Left ventricle myocardium inferior (tissue), 1 donor: ENCODE measurements around the gene SUPT6H. TPM values are rescaled to one million over a fixed set of nuclear protein-coding genes. Genes with fewer than 3 reads are reported as not detected.

ENCODE experiments used
- DNase-seq: peaks from one replicate; pipeline ENCODE4 v3.0.0-alpha.2; 2020
- H3K27ac ChIP-seq: fragments of 200-600 bp; replicated peaks from 2 replicates; pipeline ENCODE4 v1.8.0; 2021
- H3K27me3 ChIP-seq: fragments of 200-600 bp; 2 replicates; pipeline ENCODE4 v1.8.0; 2021; ENCODE audit warnings: low read depth
- H3K36me3 ChIP-seq: fragments of 200-600 bp; 2 replicates; pipeline ENCODE4 v1.8.0; 2021
- H3K4me1 ChIP-seq: fragments of 200-600 bp; 2 replicates; pipeline ENCODE4 v1.8.0; 2021
- H3K4me3 ChIP-seq: fragments of 200-600 bp; 2 replicates; pipeline ENCODE4 v1.8.0; 2021; ENCODE audit warnings: mild to moderate bottlenecking, moderate library complexity
- H3K9me3 ChIP-seq: fragments of 200-600 bp; replicated peaks from 2 replicates; pipeline ENCODE4 v1.8.0; 2021
- CTCF ChIP-seq: fragments of 200-600 bp; IDR thresholded peaks from 2 replicates; pipeline ENCODE4 v1.8.0; 2021; ENCODE audit warnings: antibody characterized with exemption, mild to moderate bottlenecking, borderline replicate concordance
- intact Hi-C: fragments of 100-400 bp; cut with micrococcal nuclease; formaldehyde crosslinking; loops from one replicate; pipeline ENCODE4 v1.11.0; 2022
- total RNA-seq: library from RNA; stranded (reverse); fragmentation: NEBNext Ultra II Directional; extraction: Animal tissue kit (Norgen Biotek cat#: 25700); gene quantifications from one replicate; pipeline ENCODE4 v1.2.1, GENCODE V29; 2021
- donor health status: DM: no; HTN: yes; CAD: no; lungs with severe emphysema.

Gene SUPT6H
- total RNA-seq, 1 donor from 2014 or later = 44.8 TPM

GRCh38 chr17:28706471-28707338, 44.7 kb downstream of the SUPT6H start:
- no peak for DNase-seq
- no peaks in the 10 kb centered on the region for H3K9me3 ChIP-seq
- intact Hi-C loops = no loop called here
- no peak overlapping the region for H3K27ac ChIP-seq
- no peak for TF ChIP-seq CTCF
- H3K27me3 ChIP-seq = no peaks in the 10 kb centered on the region
- peaks cover 18% of the 10 kb centered on the region for H3K36me3 ChIP-seq
- no peak overlapping the region for H3K4me3 ChIP-seq
- peaks cover 14% of the 10 kb centered on the region for H3K4me1 ChIP-seq

- Histone ChIP-seq H3K27me3 (no peaks in the 10 kb centered on the region), H3K4me1 (peaks cover 20% of the 10 kb centered on the region), H3K4me3 (no peak overlapping the region), H3K9me3 (no peaks in the 10 kb centered on the region), H3K36me3 (peaks cover 12% of the 10 kb centered on the region), H3K27ac (no peak overlapping the region)
- intact Hi-C loops = no loop called here
- no peak for DNase-seq
- no peak for TF ChIP-seq CTCF
Observed at GRCh38 chr17:28707339-28707720, 45.3 kb downstream of the SUPT6H start.

DNA sequence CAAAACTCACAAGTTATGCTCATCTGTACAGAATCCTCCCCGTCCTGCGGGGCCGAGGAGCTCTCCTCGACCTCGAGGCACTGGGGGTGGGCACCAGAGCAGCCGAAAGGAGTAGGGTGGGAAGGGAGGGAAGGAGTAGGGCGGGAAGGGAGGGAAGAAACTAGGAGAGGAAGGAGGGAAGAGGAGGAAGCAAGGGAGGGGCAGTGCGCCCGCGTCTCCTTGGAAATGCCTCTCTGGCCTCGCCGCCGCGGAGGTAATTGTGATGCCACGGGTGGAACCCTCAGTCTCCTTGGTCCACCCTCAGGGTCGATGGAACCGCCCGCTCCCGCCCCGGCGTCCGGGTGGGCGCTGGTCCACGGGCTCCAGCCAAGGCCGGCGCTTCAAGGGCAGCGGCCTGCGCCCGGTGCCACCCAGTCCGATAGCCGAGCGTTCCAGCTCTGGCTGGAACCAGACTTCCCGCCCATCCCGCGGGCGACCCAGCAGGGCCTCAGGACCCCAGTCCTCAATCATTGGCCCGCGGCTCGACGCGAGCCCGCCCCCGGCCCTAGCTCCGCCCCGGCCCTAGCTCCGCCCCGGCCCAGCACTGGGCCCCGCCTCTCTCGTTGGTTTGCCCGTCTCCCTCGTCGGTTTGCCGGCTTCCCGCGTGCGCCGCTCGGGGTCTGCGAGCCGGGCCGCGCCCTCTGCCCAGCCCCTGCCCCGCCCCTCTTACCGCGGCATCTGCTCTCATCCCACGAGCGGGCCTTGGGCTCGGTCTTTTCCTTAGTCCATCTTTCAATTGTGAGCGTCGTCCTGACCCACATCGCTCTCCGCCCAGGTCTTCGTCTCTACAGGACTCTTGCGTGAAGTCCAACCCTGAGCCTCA, 49.1 kb downstream of the SUPT6H start:
- Histone ChIP-seq H3K4me3 (peak overlapping the region; percentile 79), H3K36me3 (peaks cover 18% of the 10 kb centered on the region), H3K27me3 (no peaks in the 10 kb centered on the region), H3K4me1 (peaks cover 29% of the 10 kb centered on the region), H3K27ac (peak overlapping the region; percentile 95), H3K9me3 (no peaks in the 10 kb centered on the region)
- peak; percentile 90 for DNase-seq
- intact Hi-C loops = no loop called here
- TF ChIP-seq CTCF = no peak

- TF ChIP-seq CTCF = no peak
- intact Hi-C loops = no loop called here
- no peak for DNase-seq
Observed at GRCh38 chr17:28711723-28712031, 49.7 kb downstream of the SUPT6H start, which contains the start of gene PROCA1. PROCA1 (minus strand) TSS chr17:28711888; CDS start chr17:28711660, 228 bp downstream.

GRCh38 chr17:28712032-28712704, 50.2 kb downstream of the SUPT6H start:
- H3K4me1 ChIP-seq = peaks cover 40% of the 10 kb centered on the region
- peaks cover 7% of the 10 kb centered on the region for H3K27me3 ChIP-seq
- peak overlapping the region; percentile 79 for H3K4me3 ChIP-seq
- intact Hi-C loops = no loop called here
- TF ChIP-seq CTCF = no peak
- peaks cover 18% of the 10 kb centered on the region for H3K36me3 ChIP-seq
- peak; percentile 63 for DNase-seq
- no peaks in the 10 kb centered on the region for H3K9me3 ChIP-seq
- H3K27ac ChIP-seq = peak overlapping the region; percentile 95

More at GRCh38 chr17:28711723-28712031, 49.7 kb downstream of the SUPT6H start, which contains the start of gene PROCA1:
- peak within 1 kb of the TSS; percentile 79 for H3K4me3 ChIP-seq
- peak within 1 kb of the TSS; percentile 95 for H3K27ac ChIP-seq
- H3K27me3 ChIP-seq = peaks cover 2% of the 10 kb centered on the region
- H3K36me3 ChIP-seq = peaks cover 18% of the 10 kb centered on the region
- peaks cover 35% of the 10 kb centered on the region for H3K4me1 ChIP-seq
- no peaks in the 10 kb centered on the region for H3K9me3 ChIP-seq
